Measurements from ENCODE around the gene TAOK2.

GRCh38 chr16:29963021-29963743 lies 10.5 kb upstream of the TAOK2 start:
- TF ChIP-seq EZH2 (IDR thresholded peaks at IDR 0.05; ENCODE audit: insufficient read depth, poor library complexity, severe bottlenecking) (no peak), EZH2phosphoT487 (IDR thresholded peaks at IDR 0.05; ENCODE audit: insufficient read depth, low read depth) (no peak)

Data from GM23248 (cell line).